CD4-positive, alpha-beta memory T cell (primary cell): ENCODE results near the gene HJV. TPM values are rescaled to one million over a fixed set of nuclear protein-coding genes. Genes with fewer than 3 reads are reported as not detected.
"Not testable (repeated sequence)": the region's sequence is repeated elsewhere in the genome, so short reads cannot be mapped to it uniquely, and the experiment has no call there.

Experiments
- CTCF ChIA-PET: fragments of 350-600 bp; sonication (Branson Sonifier 250); formaldehyde crosslinking; loops from one replicate; lab custom pipeline; 2021; ENCODE audit warnings: inconsistent platforms; ENCODE audit not compliant: partially characterized antibody; lab: Charles Lee
- POLR2A ChIA-PET: fragments of 350-600 bp; sonication (Branson Sonifier 250); formaldehyde crosslinking; loops from one replicate; lab custom pipeline; 2021; ENCODE audit not compliant: partially characterized antibody; lab: Charles Lee
- DNase-seq, 5 donors: peaks; one replicate each; pipeline versions ENCODE4 v3.0.0 to v3.0.0-alpha.2; 2020 to 2022; ENCODE audit warnings: mixed read lengths in 1 of 5
- H3K27ac ChIP-seq: one replicate; pipeline ENCODE4 v1.7.0; 2013; ENCODE audit warnings: low read depth, low read length
- H3K27me3 ChIP-seq: 2 replicates; pipeline ENCODE4 v1.7.0; 2013; ENCODE audit warnings: mild to moderate bottlenecking, low read length, moderate library complexity; ENCODE audit not compliant: insufficient read depth
- H3K36me3 ChIP-seq: 2 replicates; pipeline ENCODE4 v1.7.0; 2013; ENCODE audit warnings: mild to moderate bottlenecking, low read length, moderate library complexity; ENCODE audit not compliant: insufficient read depth
- H3K4me1 ChIP-seq: 2 replicates; pipeline ENCODE4 v1.7.0; 2013; ENCODE audit warnings: mild to moderate bottlenecking, low read length, moderate library complexity; ENCODE audit not compliant: insufficient read depth
- H3K4me3 ChIP-seq, 2 donors: one replicate each; pipeline ENCODE4 v1.7.0; 2013; ENCODE audit warnings: low read length in 2 of 2, mild to moderate bottlenecking in 1 of 2
- H3K9me3 ChIP-seq, 2 donors: one replicate each; pipeline ENCODE4 v1.7.0; 2013; ENCODE audit warnings: low read length in 2 of 2, control low read depth in 1 of 2; ENCODE audit not compliant: control insufficient read depth in 1 of 2
- H3K27ac Mint-ChIP-seq, 7 donors: one replicate each; pipeline ENCODE4 v1.8.0; 2020 to 2021; ENCODE audit warnings: mixed read lengths in 7 of 7, mild to moderate bottlenecking in 6 of 7, inconsistent platforms in 3 of 7, moderate library complexity in 3 of 7
- H3K27me3 Mint-ChIP-seq, 2 donors: one replicate each; pipeline ENCODE4 v1.8.0; 2020 to 2021; ENCODE audit warnings: mixed read lengths in 2 of 2
- H3K36me3 Mint-ChIP-seq, 2 donors: one replicate each; pipeline ENCODE4 v1.8.0; 2020 to 2021; ENCODE audit warnings: mixed read lengths in 2 of 2, inconsistent platforms in 1 of 2, mild to moderate bottlenecking in 1 of 2
- H3K4me1 Mint-ChIP-seq, 4 donors: one replicate each; pipeline ENCODE4 v1.8.0; 2020 to 2021; ENCODE audit warnings: mixed read lengths in 4 of 4, mild to moderate bottlenecking in 1 of 4
- H3K4me3 Mint-ChIP-seq, 8 donors: one replicate each; pipeline ENCODE4 v1.8.0; 2020 to 2021; ENCODE audit warnings: mixed read lengths in 8 of 8, mild to moderate bottlenecking in 7 of 8, moderate library complexity in 6 of 8, inconsistent platforms in 3 of 8
- H3K9me3 Mint-ChIP-seq, 8 donors: one replicate each; pipeline ENCODE4 v1.8.0; 2020 to 2021; ENCODE audit warnings: mixed read lengths in 8 of 8, mild to moderate bottlenecking in 5 of 8, inconsistent platforms in 3 of 8, moderate library complexity in 1 of 8
- intact Hi-C: fragments of 100-400 bp; cut with micrococcal nuclease; formaldehyde crosslinking; loops from one replicate; pipeline ENCODE4 v1.15.1; 2023
- polyA plus RNA-seq, 2 donors: library from polyadenylated mRNA; unstranded; fragments of 300-500 nt; fragmentation: Illumina TruSeq; gene quantifications; one replicate each; pipeline ENCODE4 v1.2.3, GENCODE V29; 2021
- total RNA-seq, 2 experiments: library from RNA; stranded (reverse); gene quantifications; one replicate each; pipeline ENCODE4 v1.2.3, GENCODE V29; 2021

HJV gene
- total and polyA plus RNA-seq, 4 experiments from 2014 or later = not detected

- H3K36me3 Mint-ChIP-seq = peaks cover 0 to 37% of the 10 kb centered on the region in 2 donors
- H3K9me3 ChIP-seq = no peaks in the 10 kb centered on the region
- ChIA-PET POLR2A (interaction anchor here (0.9 to 6.1 kb wide), 9 partner anchors 13 to 112 kb away, joined by 3 to 155 read pairs (median 33); partner anchors contain the start of genes ANKRD34A, HJV, LIX1L and POLR3GL), CTCF (interaction anchor here (0.9 to 5.2 kb wide), 6 partner anchors 10 to 57 kb away, joined by 3 to 40 read pairs (median 6); no protein-coding TSS in a partner anchor)
- no peaks in the 10 kb centered on the region for H3K27me3 ChIP-seq
- intact Hi-C loops = loop anchor here (1.0 kb wide), 1 partner anchor 177 kb away; no protein-coding TSS in a partner anchor
- peaks cover 16 to 55% (median 29%) of the 10 kb centered on the region in 4 donors for H3K4me1 Mint-ChIP-seq
- no peaks in the 10 kb centered on the region for H3K36me3 ChIP-seq
- no peak overlapping the region for H3K27ac ChIP-seq
- peaks cover 25% of the 10 kb centered on the region for H3K4me1 ChIP-seq
- H3K4me3 ChIP-seq = no peak overlapping the region
- no peak for DNase-seq
- H3K9me3 Mint-ChIP-seq = peaks cover 0 to 34% (median 0%) of the 10 kb centered on the region in 8 donors
- H3K27me3 Mint-ChIP-seq = peaks cover 2 to 31% of the 10 kb centered on the region in 2 donors
- H3K27ac Mint-ChIP-seq = peak overlapping the region in 6 of 7 donors; percentile 83 to 100 (median 96)
- H3K4me3 Mint-ChIP-seq = peak overlapping the region; percentile 74 to 99 (median 96)
Measured at GRCh38 chr1:146035048-146035423, 13.5 kb upstream of the HJV start.

- Histone ChIP-seq H3K27me3 (no peaks in the 10 kb centered on the region), H3K4me3 (no peak overlapping the region), H3K4me1 (peaks cover 15% of the 10 kb centered on the region), H3K9me3 (no peaks in the 10 kb centered on the region), H3K36me3 (no peaks in the 10 kb centered on the region), H3K27ac (no peak overlapping the region)
- POLR2A ChIA-PET = interaction anchor here (0.6 to 1.4 kb wide), 7 partner anchors 19 to 174 kb away, joined by 3 to 6 read pairs (median 3); partner anchors contain the start of genes ANKRD34A, PIAS3, POLR3GL and TXNIP
- CTCF ChIA-PET = interaction anchor here (0.7 to 3.4 kb wide), 21 partner anchors 8 to 188 kb away, joined by 3 to 21 read pairs (median 4); partner anchors contain the start of genes HJV, LIX1L, NUDT17 and PIAS3
- H3K36me3 Mint-ChIP-seq = peaks cover 0 to 26% of the 10 kb centered on the region in 2 donors
- no peak overlapping the region for H3K4me3 Mint-ChIP-seq
- peaks cover 0 to 22% (median 0%) of the 10 kb centered on the region in 8 donors for H3K9me3 Mint-ChIP-seq
- H3K27ac Mint-ChIP-seq = peak overlapping the region in 1 of 7 donors; percentile 86
- DNase-seq = peak in 4 of 5 donors; percentile 37 to 44 (median 40)
- H3K27me3 Mint-ChIP-seq = peaks cover 1 to 21% of the 10 kb centered on the region in 2 donors
- peaks cover 12 to 36% (median 20%) of the 10 kb centered on the region in 4 donors for H3K4me1 Mint-ChIP-seq
- intact Hi-C loops = no loop called here
Measured at GRCh38 chr1:146032631-146033219, 11.2 kb upstream of the HJV start.

GRCh38 chr1:146031476-146031875 is 9.9 kb upstream of the HJV start:
- Histone ChIP-seq H3K4me1 (peaks cover 12% of the 10 kb centered on the region), H3K27me3 (no peaks in the 10 kb centered on the region), H3K9me3 (no peaks in the 10 kb centered on the region), H3K27ac (no peak overlapping the region), H3K36me3 (no peaks in the 10 kb centered on the region), H3K4me3 (no peak overlapping the region)
- intact Hi-C loops = no loop called here
- H3K36me3 Mint-ChIP-seq = peaks cover 0 to 13% of the 10 kb centered on the region in 2 donors
- CTCF ChIA-PET = interaction anchor here (1.4 to 3.4 kb wide), 8 partner anchors 9 to 186 kb away, joined by 4 to 21 read pairs (median 7); partner anchors contain the start of genes HJV, LIX1L and NUDT17
- H3K9me3 Mint-ChIP-seq = peaks cover 0 to 9% (median 0%) of the 10 kb centered on the region in 8 donors
- H3K27ac Mint-ChIP-seq = no peak overlapping the region
- no peak overlapping the region for H3K4me3 Mint-ChIP-seq
- peaks cover 1 to 10% of the 10 kb centered on the region in 2 donors for H3K27me3 Mint-ChIP-seq
- no peak for DNase-seq
- POLR2A ChIA-PET = interaction anchor here (1.2 to 1.4 kb wide), 3 partner anchors 22 to 67 kb away, joined by 3 to 6 read pairs (median 4); partner anchors contain the start of genes ANKRD34A and POLR3GL
- H3K4me1 Mint-ChIP-seq = peaks cover 9 to 24% (median 14%) of the 10 kb centered on the region in 4 donors

GRCh38 chr1:146029117-146029516 is 7.6 kb upstream of the HJV start:
- Mint-ChIP-seq H3K4me1 (peaks cover 0 to 5% (median 4%) of the 10 kb centered on the region in 4 donors), H3K27ac (no peak overlapping the region), H3K4me3 (no peak overlapping the region), H3K27me3 (peaks cover 1 to 9% of the 10 kb centered on the region in 2 donors), H3K36me3 (no peaks in the 10 kb centered on the region), H3K9me3 (no peaks in the 10 kb centered on the region)
- no peak overlapping the region for H3K4me3 ChIP-seq
- no peak overlapping the region for H3K27ac ChIP-seq
- H3K4me1 ChIP-seq = peaks cover 3% of the 10 kb centered on the region
- intact Hi-C loops = no loop called here
- ChIA-PET CTCF (no interaction called here), POLR2A (no interaction called here)
- no peak for DNase-seq
- H3K27me3 ChIP-seq = no peaks in the 10 kb centered on the region
- no peaks in the 10 kb centered on the region for H3K36me3 ChIP-seq
- no peaks in the 10 kb centered on the region for H3K9me3 ChIP-seq

- H3K4me3 Mint-ChIP-seq, H3K4me3 ChIP-seq, H3K27me3 ChIP-seq, DNase-seq, H3K9me3 ChIP-seq, H3K36me3 Mint-ChIP-seq, H3K4me1 Mint-ChIP-seq, H3K4me1 ChIP-seq, H3K27ac Mint-ChIP-seq, POLR2A ChIA-PET, H3K36me3 ChIP-seq, H3K9me3 Mint-ChIP-seq, H3K27ac ChIP-seq, intact Hi-C loops: not testable (repeated sequence)
- CTCF ChIA-PET = interaction anchor here (0.7 to 2.9 kb wide), 2 partner anchors 135 to 181 kb away, joined by 3 to 8 read pairs; partner anchors contain the start of gene NUDT17
- H3K27me3 Mint-ChIP-seq = peaks cover 7 to 18% of the 10 kb centered on the region in 2 donors
Measured at GRCh38 chr1:146026650-146027049, 5.1 kb upstream of the HJV start.

GRCh38 chr1:146025787-146026495 is 4.4 kb upstream of the HJV start:
- H3K4me3 Mint-ChIP-seq, H3K36me3 Mint-ChIP-seq, H3K27ac Mint-ChIP-seq, DNase-seq, H3K9me3 ChIP-seq, intact Hi-C loops, H3K4me1 ChIP-seq, H3K9me3 Mint-ChIP-seq, H3K27ac ChIP-seq, H3K4me1 Mint-ChIP-seq, H3K36me3 ChIP-seq, POLR2A ChIA-PET, H3K4me3 ChIP-seq: not testable (repeated sequence)
- peaks cover 10 to 21% of the 10 kb centered on the region in 2 donors for H3K27me3 Mint-ChIP-seq
- peaks cover 13% of the 10 kb centered on the region for H3K27me3 ChIP-seq
- CTCF ChIA-PET = interaction anchor here (0.7 to 2.9 kb wide), 4 partner anchors 10 to 181 kb away, joined by 3 to 9 read pairs (median 6); partner anchors contain the start of gene NUDT17
